Activated CD4-positive, alpha-beta T cell treated with anti-CD3 and anti-CD28 coated beads for 1 hour (primary cell): ENCODE results near the gene PCCA.

ENCODE experiments used
- DNase-seq: peaks from one replicate; pipeline ENCODE4 v3.0.0-alpha.2; 2020

The PCCA gene

GRCh38 chr13:100532836-100533435 lies 444.0 kb downstream of the PCCA start:
- DNase-seq = no peak

- DNase-seq = no peak
Observed at GRCh38 chr13:100533588-100534041, 444.7 kb downstream of the PCCA start.

GRCh38 chr13:100534147-100534843 lies 445.4 kb downstream of the PCCA start:
- DNase-seq = no peak

GRCh38 chr13:100534911-100535310 lies 446.0 kb downstream of the PCCA start:
- DNase-seq = no peak

- DNase-seq = no peak
Observed at GRCh38 chr13:100535426-100536135, 446.7 kb downstream of the PCCA start.

- DNase-seq = no peak
Observed at GRCh38 chr13:100536643-100537180, 447.8 kb downstream of the PCCA start.

GRCh38 chr13:100537486-100537885 lies 448.6 kb downstream of the PCCA start:
- no peak for DNase-seq

- no peak for DNase-seq
Observed at GRCh38 chr13:100537951-100538462, 449.1 kb downstream of the PCCA start.

GRCh38 chr13:100540621-100541020 lies 451.7 kb downstream of the PCCA start:
- DNase-seq = no peak

- DNase-seq = no peak
Observed at GRCh38 chr13:100541897-100542825, 453.3 kb downstream of the PCCA start.

- no peak for DNase-seq
Observed at GRCh38 chr13:100542826-100543156, 453.9 kb downstream of the PCCA start.

GRCh38 chr13:100543872-100544602 lies 455.1 kb downstream of the PCCA start:
- no peak for DNase-seq

- DNase-seq = no peak
Observed at GRCh38 chr13:100544866-100545683, 456.2 kb downstream of the PCCA start.

GRCh38 chr13:100545684-100546061 lies 456.8 kb downstream of the PCCA start:
- DNase-seq = no peak

GRCh38 chr13:100546713-100547405 lies 458.0 kb downstream of the PCCA start:
- no peak for DNase-seq

GRCh38 chr13:100547791-100548201 lies 458.9 kb downstream of the PCCA start:
- no peak for DNase-seq

GRCh38 chr13:100549316-100549715 lies 460.4 kb downstream of the PCCA start:
- no peak for DNase-seq

- no peak for DNase-seq
Observed at GRCh38 chr13:100552755-100553154, 463.9 kb downstream of the PCCA start.

GRCh38 chr13:100559886-100560285 lies 471.0 kb downstream of the PCCA start:
- DNase-seq = no peak

GRCh38 chr13:100560498-100561157 lies 471.7 kb downstream of the PCCA start:
- no peak for DNase-seq
